Thyroid gland (tissue), 4 donors: ENCODE results near the gene EFNB1.

Experiments
- CTCF ChIP-seq, 6 experiments: fragments of 200-600 bp in 3 of 6; fragments of 450-650 bp in 3 of 6; sonication (generic) in 3 of 6; IDR thresholded peaks; one replicate each; pipeline ENCODE4 v1.5.1; 2016 to 2019; ENCODE audit warnings: antibody characterized with exemption in 6 of 6, mild to moderate bottlenecking in 2 of 6, inconsistent platforms in 1 of 6, moderate library complexity in 1 of 6
- POLR2A ChIP-seq, 2 donors: fragments of 450-650 bp; IDR thresholded peaks; one replicate each; pipeline ENCODE4 v1.6.1; 2017; ENCODE audit warnings: antibody characterized with exemption in 2 of 2, mild to moderate bottlenecking in 2 of 2, moderate library complexity in 1 of 2

GRCh38 chrX:68820476-68821110 is 8.2 kb upstream of the EFNB1 start:
- TF ChIP-seq CTCF (IDR thresholded peaks at IDR 0.05), result no peak
- no peak for TF ChIP-seq POLR2A (IDR thresholded peaks at IDR 0.05)
